ENCODE results near the gene SPOCK2. TPM values are rescaled to one million over a fixed set of nuclear protein-coding genes. Genes with fewer than 3 reads are reported as not detected.

The SPOCK2 gene
- total RNA-seq, 1 donor: 0.36 TPM

GRCh38 chr10:72062832-72063702, 25.3 kb downstream of the SPOCK2 start:
- Histone ChIP-seq H3K4me1 (ENCODE audit: insufficient read depth, low read length) (no peaks in the 10 kb centered on the region), H3K4me2 (ENCODE audit: insufficient read depth, low read length) (no peak overlapping the region), H3K27ac (ENCODE audit: low read depth, low read length) (no peak overlapping the region), H2AFZ (ENCODE audit: low read length) (no peak overlapping the region), H3K4me3 (ENCODE audit: insufficient read depth, low read length) (no peak overlapping the region), H3K36me3 (ENCODE audit: insufficient read depth, low read length) (no peaks in the 10 kb centered on the region), H3K79me2 (ENCODE audit: insufficient read depth, low read length) (no peaks in the 10 kb centered on the region), H4K20me1 (ENCODE audit: insufficient read depth, low read length) (no peaks in the 10 kb centered on the region), H3K27me3 (ENCODE audit: insufficient read depth, low read length) (peaks cover 26% of the 10 kb centered on the region), H3K9me3 (ENCODE audit: low read depth, low read length) (no peaks in the 10 kb centered on the region)
- DNase-seq (ENCODE audit: insufficient read length, low spot score, missing footprints): peak; percentile 60
- no peak for TF ChIP-seq CTCF (IDR thresholded peaks at IDR 0.05; ENCODE audit: extremely low read depth, low read depth, low read length)

DNA sequence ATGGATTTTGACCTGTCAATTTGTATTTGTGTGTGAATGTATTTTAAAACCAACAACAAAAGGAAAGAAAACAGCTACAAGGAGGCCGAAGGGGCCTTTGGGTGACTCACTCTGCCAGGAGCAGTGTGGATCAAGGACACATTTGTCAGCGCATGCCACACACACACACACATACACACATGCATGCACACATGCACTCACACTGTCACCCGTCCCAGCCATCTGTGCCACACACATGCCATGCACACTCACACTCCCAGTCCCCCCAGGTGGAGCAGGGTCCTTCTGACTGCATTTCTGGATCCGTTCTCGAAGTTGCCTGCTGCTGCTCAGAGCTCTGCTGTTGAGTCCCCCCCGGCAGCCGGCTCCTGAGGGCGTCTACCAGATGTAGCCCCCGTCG, 26.0 kb downstream of the SPOCK2 start:
- Histone ChIP-seq H3K4me3 (ENCODE audit: insufficient read depth, low read length) (no peak overlapping the region), H3K27ac (ENCODE audit: low read depth, low read length) (no peak overlapping the region), H2AFZ (ENCODE audit: low read length) (no peak overlapping the region), H3K4me2 (ENCODE audit: insufficient read depth, low read length) (no peak overlapping the region), H3K9me3 (ENCODE audit: low read depth, low read length) (no peaks in the 10 kb centered on the region), H3K4me1 (ENCODE audit: insufficient read depth, low read length) (no peaks in the 10 kb centered on the region), H3K79me2 (ENCODE audit: insufficient read depth, low read length) (no peaks in the 10 kb centered on the region), H3K27me3 (ENCODE audit: insufficient read depth, low read length) (peaks cover 21% of the 10 kb centered on the region), H4K20me1 (ENCODE audit: insufficient read depth, low read length) (no peaks in the 10 kb centered on the region), H3K36me3 (ENCODE audit: insufficient read depth, low read length) (no peaks in the 10 kb centered on the region)
- peak; percentile 84 for DNase-seq (ENCODE audit: insufficient read length, low spot score, missing footprints)
- no peak for TF ChIP-seq CTCF (IDR thresholded peaks at IDR 0.05; ENCODE audit: extremely low read depth, low read depth, low read length)

DNA sequence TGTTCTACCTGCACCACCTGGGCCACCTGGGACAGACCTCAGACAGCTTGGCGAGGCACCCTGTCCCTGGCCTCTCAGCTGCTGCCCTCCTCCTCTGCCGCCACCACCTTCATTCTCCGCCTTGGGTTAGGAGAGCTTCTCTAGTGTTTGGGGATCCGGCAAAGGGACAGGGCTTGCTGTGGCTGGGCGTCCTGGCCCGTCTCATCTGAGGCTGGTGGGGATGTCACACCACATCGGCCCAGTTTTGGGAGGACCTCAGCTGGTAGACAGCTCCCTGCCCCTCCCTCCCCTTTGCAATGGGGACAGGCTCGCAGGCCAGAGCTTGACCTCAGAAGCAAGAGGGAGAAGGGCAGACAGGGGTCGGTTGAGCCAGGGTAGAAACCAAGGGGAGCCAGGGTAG, 26.4 kb downstream of the SPOCK2 start:
- Histone ChIP-seq H3K36me3 (ENCODE audit: insufficient read depth, low read length) (no peaks in the 10 kb centered on the region), H3K79me2 (ENCODE audit: insufficient read depth, low read length) (no peaks in the 10 kb centered on the region), H3K4me1 (ENCODE audit: insufficient read depth, low read length) (no peaks in the 10 kb centered on the region), H4K20me1 (ENCODE audit: insufficient read depth, low read length) (no peaks in the 10 kb centered on the region), H2AFZ (ENCODE audit: low read length) (no peak overlapping the region), H3K4me3 (ENCODE audit: insufficient read depth, low read length) (no peak overlapping the region), H3K27me3 (ENCODE audit: insufficient read depth, low read length) (peaks cover 19% of the 10 kb centered on the region), H3K9me3 (ENCODE audit: low read depth, low read length) (no peaks in the 10 kb centered on the region), H3K27ac (ENCODE audit: low read depth, low read length) (no peak overlapping the region), H3K4me2 (ENCODE audit: insufficient read depth, low read length) (no peak overlapping the region)
- no peak for TF ChIP-seq CTCF (IDR thresholded peaks at IDR 0.05; ENCODE audit: extremely low read depth, low read depth, low read length)
- DNase-seq (ENCODE audit: insufficient read length, low spot score, missing footprints): peak; percentile 9

GRCh38 chr10:72061491-72061890, 26.9 kb downstream of the SPOCK2 start:
- H3K4me1 ChIP-seq (ENCODE audit: insufficient read depth, low read length): no peaks in the 10 kb centered on the region
- no peak overlapping the region for H3K27ac ChIP-seq (ENCODE audit: low read depth, low read length)
- no peak for TF ChIP-seq CTCF (IDR thresholded peaks at IDR 0.05; ENCODE audit: extremely low read depth, low read depth, low read length)
- H3K4me3 ChIP-seq (ENCODE audit: insufficient read depth, low read length): no peak overlapping the region
- no peak overlapping the region for H2AFZ ChIP-seq (ENCODE audit: low read length)
- no peaks in the 10 kb centered on the region for H3K36me3 ChIP-seq (ENCODE audit: insufficient read depth, low read length)
- H3K79me2 ChIP-seq (ENCODE audit: insufficient read depth, low read length): no peaks in the 10 kb centered on the region
- no peak overlapping the region for H3K4me2 ChIP-seq (ENCODE audit: insufficient read depth, low read length)
- no peaks in the 10 kb centered on the region for H3K9me3 ChIP-seq (ENCODE audit: low read depth, low read length)
- H3K27me3 ChIP-seq (ENCODE audit: insufficient read depth, low read length): peaks cover 19% of the 10 kb centered on the region
- peak; percentile 72 for DNase-seq (ENCODE audit: insufficient read length, low spot score, missing footprints)
- no peaks in the 10 kb centered on the region for H4K20me1 ChIP-seq (ENCODE audit: insufficient read depth, low read length)

All from osteoblast (primary cell).